ENCODE results near the gene CUX1. TPM values are rescaled to one million over a fixed set of nuclear protein-coding genes. Genes with fewer than 3 reads are reported as not detected.

CUX1 gene
- total and polyA plus RNA-seq, 2 donors (not counting 1 experiment from before 2014, with no cell fraction given) = 22.7 to 38.1 TPM

GRCh38 chr7:102122026-102122425, 304.6 kb downstream of the CUX1 start:
- TF ChIP-seq, protein P1, sequence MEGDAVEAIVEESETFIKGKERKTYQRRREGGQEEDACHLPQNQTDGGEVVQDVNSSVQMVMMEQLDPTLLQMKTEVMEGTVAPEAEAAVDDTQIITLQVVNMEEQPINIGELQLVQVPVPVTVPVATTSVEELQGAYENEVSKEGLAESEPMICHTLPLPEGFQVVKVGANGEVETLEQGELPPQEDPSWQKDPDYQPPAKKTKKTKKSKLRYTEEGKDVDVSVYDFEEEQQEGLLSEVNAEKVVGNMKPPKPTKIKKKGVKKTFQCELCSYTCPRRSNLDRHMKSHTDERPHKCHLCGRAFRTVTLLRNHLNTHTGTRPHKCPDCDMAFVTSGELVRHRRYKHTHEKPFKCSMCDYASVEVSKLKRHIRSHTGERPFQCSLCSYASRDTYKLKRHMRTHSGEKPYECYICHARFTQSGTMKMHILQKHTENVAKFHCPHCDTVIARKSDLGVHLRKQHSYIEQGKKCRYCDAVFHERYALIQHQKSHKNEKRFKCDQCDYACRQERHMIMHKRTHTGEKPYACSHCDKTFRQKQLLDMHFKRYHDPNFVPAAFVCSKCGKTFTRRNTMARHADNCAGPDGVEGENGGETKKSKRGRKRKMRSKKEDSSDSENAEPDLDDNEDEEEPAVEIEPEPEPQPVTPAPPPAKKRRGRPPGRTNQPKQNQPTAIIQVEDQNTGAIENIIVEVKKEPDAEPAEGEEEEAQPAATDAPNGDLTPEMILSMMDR (conservative IDR thresholded peaks at IDR 0.05 in 1 of 2, IDR thresholded peaks at IDR 0.05 in 1 of 2; ENCODE audit: low read depth in 1 of 2, low read length in 2 of 2) = no peak
- no peak for TF ChIP-seq EZH2 (IDR thresholded peaks at IDR 0.05; ENCODE audit: low read length, missing control alignments)
- Histone ChIP-seq H3K9me3 (ENCODE audit: control insufficient read depth, insufficient read depth, low read depth, low read length) (no peaks in the 10 kb centered on the region), H3K4me2 (ENCODE audit: extremely low read depth, insufficient read depth, low read length) (no peak overlapping the region), H3K79me2 (ENCODE audit: control insufficient read depth, insufficient read depth, low read length) (no peaks in the 10 kb centered on the region), H3K27ac (ENCODE audit: insufficient read depth, low read length) (peak overlapping the region; percentile 53), H3K9ac (ENCODE audit: insufficient read depth, low read length) (no peak overlapping the region), H3K4me3 (replicated peaks in 1 of 4; ENCODE audit: control extremely low read depth in 1 of 4, insufficient read depth in 1 of 4, low read depth in 3 of 4, low read length in 4 of 4) (no peak overlapping the region), H3K4me1 (ENCODE audit: control insufficient read depth, extremely low read depth, insufficient read depth, low read length) (peaks cover 17% of the 10 kb centered on the region), H3K27me3 (ENCODE audit: control insufficient read depth, insufficient read depth, low read length) (no peaks in the 10 kb centered on the region), H2AFZ (ENCODE audit: low read length) (no peak overlapping the region), H3K36me3 (ENCODE audit: control insufficient read depth, insufficient read depth, low read length) (no peaks in the 10 kb centered on the region), H4K20me1 (ENCODE audit: control insufficient read depth, extremely low read depth, insufficient read depth, low read length) (no peaks in the 10 kb centered on the region)
- peak; percentile 63 to 66 for DNase-seq (ENCODE audit: low read depth in 2 of 2)

- TF ChIP-seq EZH2 (IDR thresholded peaks at IDR 0.05; ENCODE audit: low read length, missing control alignments) = no peak
- TF ChIP-seq, protein P1 (conservative IDR thresholded peaks at IDR 0.05 in 1 of 2, IDR thresholded peaks at IDR 0.05 in 1 of 2; ENCODE audit: low read depth in 1 of 2, low read length in 2 of 2) = peak in 1 of 2 donors; percentile 25
- Histone ChIP-seq H3K4me3 (replicated peaks in 1 of 4; ENCODE audit: control extremely low read depth in 1 of 4, insufficient read depth in 1 of 4, low read depth in 3 of 4, low read length in 4 of 4) (no peak overlapping the region), H4K20me1 (ENCODE audit: control insufficient read depth, extremely low read depth, insufficient read depth, low read length) (no peaks in the 10 kb centered on the region), H3K27ac (ENCODE audit: insufficient read depth, low read length) (peak overlapping the region; percentile 64), H3K36me3 (ENCODE audit: control insufficient read depth, insufficient read depth, low read length) (no peaks in the 10 kb centered on the region), H3K9ac (ENCODE audit: insufficient read depth, low read length) (no peak overlapping the region), H3K9me3 (ENCODE audit: control insufficient read depth, insufficient read depth, low read depth, low read length) (no peaks in the 10 kb centered on the region), H2AFZ (ENCODE audit: low read length) (peak overlapping the region; percentile 55), H3K79me2 (ENCODE audit: control insufficient read depth, insufficient read depth, low read length) (no peaks in the 10 kb centered on the region), H3K4me1 (ENCODE audit: control insufficient read depth, extremely low read depth, insufficient read depth, low read length) (peaks cover 12% of the 10 kb centered on the region), H3K27me3 (ENCODE audit: control insufficient read depth, insufficient read depth, low read length) (no peaks in the 10 kb centered on the region), H3K4me2 (ENCODE audit: extremely low read depth, insufficient read depth, low read length) (peak overlapping the region; percentile 49)
- DNase-seq (ENCODE audit: low read depth in 2 of 2) = peak; percentile 86 to 92
Measured at GRCh38 chr7:102125127-102125596, 307.7 kb downstream of the CUX1 start.

GRCh38 chr7:102128303-102128702, 310.9 kb downstream of the CUX1 start:
- no peak for DNase-seq (ENCODE audit: low read depth in 2 of 2)
- Histone ChIP-seq H3K4me3 (replicated peaks in 1 of 4; ENCODE audit: control extremely low read depth in 1 of 4, insufficient read depth in 1 of 4, low read depth in 3 of 4, low read length in 4 of 4) (no peak overlapping the region), H3K27me3 (ENCODE audit: control insufficient read depth, insufficient read depth, low read length) (no peaks in the 10 kb centered on the region), H3K9me3 (ENCODE audit: control insufficient read depth, insufficient read depth, low read depth, low read length) (no peaks in the 10 kb centered on the region), H3K9ac (ENCODE audit: insufficient read depth, low read length) (no peak overlapping the region), H3K27ac (ENCODE audit: insufficient read depth, low read length) (no peak overlapping the region), H4K20me1 (ENCODE audit: control insufficient read depth, extremely low read depth, insufficient read depth, low read length) (no peaks in the 10 kb centered on the region), H3K4me2 (ENCODE audit: extremely low read depth, insufficient read depth, low read length) (no peak overlapping the region), H3K79me2 (ENCODE audit: control insufficient read depth, insufficient read depth, low read length) (no peaks in the 10 kb centered on the region), H3K36me3 (ENCODE audit: control insufficient read depth, insufficient read depth, low read length) (no peaks in the 10 kb centered on the region), H3K4me1 (ENCODE audit: control insufficient read depth, extremely low read depth, insufficient read depth, low read length) (peaks cover 4% of the 10 kb centered on the region), H2AFZ (ENCODE audit: low read length) (no peak overlapping the region)
- no peak for TF ChIP-seq EZH2 (IDR thresholded peaks at IDR 0.05; ENCODE audit: low read length, missing control alignments)
- TF ChIP-seq, protein P1 (conservative IDR thresholded peaks at IDR 0.05 in 1 of 2, IDR thresholded peaks at IDR 0.05 in 1 of 2; ENCODE audit: low read depth in 1 of 2, low read length in 2 of 2) = no peak

All from fibroblast of lung (primary cell).